Thoracic aorta endothelial cell (primary cell): ENCODE results near the gene OR2J1. TPM values are rescaled to one million over a fixed set of nuclear protein-coding genes. Genes with fewer than 3 reads are reported as not detected.

ENCODE experiments used
- total RNA-seq: library from RNA; depleted of rRNA; stranded (reverse); fragments of >200 nt; gene quantifications from 2 replicates; pipeline ENCODE4 v1.2.3, GENCODE V29; 2012

Gene OR2J1
- total RNA-seq: not detected in 2 replicates

DNA sequence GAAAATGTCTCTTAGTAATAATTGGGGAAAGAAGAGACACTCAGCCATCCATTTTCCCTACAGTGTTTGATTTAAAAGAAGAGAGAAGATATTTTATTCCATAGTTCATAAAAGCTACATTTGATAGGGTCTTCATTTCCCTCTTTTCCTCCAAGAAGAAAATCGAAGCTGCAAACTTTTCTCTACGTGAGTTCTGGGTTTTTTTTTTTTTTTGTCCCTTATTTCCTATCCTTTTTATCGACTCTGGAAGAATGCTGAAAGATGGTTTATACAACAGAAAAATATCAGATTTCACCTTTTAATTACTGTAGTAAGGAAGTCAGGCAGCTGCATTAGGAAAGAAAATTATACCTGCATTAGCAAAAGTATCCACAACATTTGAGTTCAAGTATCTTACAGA is at the start of gene OR2J1:
Gene OR2J1, plus strand, starts transcription at position 301 of the 400 bp plus-strand sequence. CDS start 1,453 bp downstream, outside the sequence.

GRCh38 chr6:29087213-29087612 is 12.1 kb upstream of the OR2J1 start, which contains the start of gene OR2B3:
TSS of gene OR2B3 (minus strand) at chr6:29087313. CDS start at chr6:29087248, 65 bp downstream.

GRCh38 chr6:29107758-29108157 is 8.5 kb downstream of the OR2J1 start, which contains the start of gene OR2J3:
TSS of gene OR2J3 (plus strand) at chr6:29108058. CDS start at chr6:29111891, 3,833 bp downstream.

Other genes with a start within 250 kb of the OR2J1 start
- gene TRIM27, start 175.5 kb upstream of the OR2J1 start, total RNA-seq: 76.2 and 78.7 TPM in 2 replicates
- 0.50 and 0.66 TPM in 2 replicates for gene ZNF311, start 94.2 kb upstream of the OR2J1 start, total RNA-seq
- not detected in 2 replicates for gene OR2W1, start 54.3 kb upstream of the OR2J1 start, total RNA-seq
- gene OR2B3, start 12.2 kb upstream of the OR2J1 start, total RNA-seq: not detected in 2 replicates
- not detected in 2 replicates for gene OR2J3, start 8.6 kb downstream of the OR2J1 start, total RNA-seq
- not detected in 2 replicates for gene OR2J2, start 71.4 kb downstream of the OR2J1 start, total RNA-seq
- not detected in 2 replicates for gene OR14J1, start 202.2 kb downstream of the OR2J1 start, total RNA-seq